Activated naive CD4-positive, alpha-beta T cell treated with anti-CD3 and anti-CD28 coated beads, Interleukin-2, amount 50 U/mL, for 72 hours (primary cell): ENCODE measurements around the gene C16orf86. TPM values are rescaled to one million over a fixed set of nuclear protein-coding genes. Genes with fewer than 3 reads are reported as not detected.

Experiments used
- ATAC-seq, 2 donors: fragments of 150-1000 bp; cut with Tn5 transposase; 2 replicates each; pipeline ENCODE4 v1.10.0; 2021; ENCODE audit warnings: mild to moderate bottlenecking in 2 of 2, moderate library complexity in 2 of 2
- DNase-seq, 2 donors: peaks; one replicate each; pipeline ENCODE4 v3.0.0; 2021 to 2022; ENCODE audit warnings: low spot score in 2 of 2
- H3K27ac Mint-ChIP-seq, 2 donors: one replicate each; pipeline ENCODE4 v1.8.0; 2022; ENCODE audit warnings: mild to moderate bottlenecking in 2 of 2, mixed read lengths in 2 of 2
- H3K36me3 Mint-ChIP-seq, 2 donors: one replicate each; pipeline ENCODE4 v1.8.0; 2022; ENCODE audit warnings: mixed read lengths in 2 of 2
- H3K9me3 Mint-ChIP-seq, 2 donors: one replicate each; pipeline ENCODE4 v1.8.0; 2022; ENCODE audit warnings: mixed read lengths in 2 of 2
- total RNA-seq, 2 donors: library from RNA; stranded (reverse); gene quantifications; one replicate each; pipeline ENCODE4 v1.2.3, GENCODE V29; 2022

The C16orf86 gene
- total RNA-seq, 2 donors from 2014 or later: 2.0 to 2.1 TPM

DNA sequence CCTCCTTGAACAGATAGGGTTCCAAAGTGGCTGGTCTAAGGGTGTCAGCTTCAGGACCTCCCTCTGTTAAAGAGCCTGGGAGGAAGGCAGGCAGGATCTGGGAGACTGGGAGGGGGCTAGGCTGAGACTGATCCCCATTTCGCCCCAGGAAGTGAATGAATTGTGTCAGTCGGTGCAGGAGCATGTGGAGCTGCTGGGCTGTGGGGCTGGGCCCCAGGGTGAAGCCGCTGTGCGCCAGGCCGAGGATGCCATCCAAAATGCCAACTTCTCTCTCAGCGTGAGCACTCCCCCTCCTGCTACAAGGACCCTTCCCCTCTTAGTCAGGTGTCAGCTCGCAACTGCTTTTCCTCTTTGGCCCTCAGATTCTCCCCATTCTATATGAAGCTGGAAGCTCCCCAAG, 15.6 kb upstream of the C16orf86 start:
- ATAC-seq: no peak
- peak overlapping the region; percentile 1 to 86 for H3K27ac Mint-ChIP-seq
- H3K36me3 Mint-ChIP-seq: peaks cover 0 to 18% of the 10 kb centered on the region in 2 donors
- H3K9me3 Mint-ChIP-seq: no peaks in the 10 kb centered on the region
- no peak for DNase-seq

DNA sequence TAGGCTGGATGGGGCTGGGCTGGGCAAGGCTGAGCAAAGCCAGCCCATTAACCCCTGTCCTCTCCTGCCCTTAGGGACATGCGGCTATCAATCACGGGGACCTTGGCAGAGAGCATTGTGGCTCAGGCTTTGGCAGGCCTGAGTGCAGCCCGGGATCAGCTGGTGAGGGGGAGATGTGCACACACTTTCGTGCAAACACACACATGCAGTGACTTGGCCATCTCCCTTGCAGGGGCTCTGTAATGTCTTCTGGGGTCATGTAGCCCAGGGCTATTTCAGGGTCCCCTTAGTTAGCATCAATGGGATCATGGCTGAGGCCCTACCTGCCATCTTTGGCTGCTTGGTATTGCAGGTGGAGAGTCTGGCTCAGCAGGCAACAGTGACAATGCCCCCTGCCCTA, 14.8 kb upstream of the C16orf86 start:
- Mint-ChIP-seq H3K9me3 (no peaks in the 10 kb centered on the region), H3K27ac (peak overlapping the region in 1 of 2 donors; percentile 22), H3K36me3 (peaks cover 0 to 18% of the 10 kb centered on the region in 2 donors)
- ATAC-seq (no peak), DNase-seq (no peak)

DNA sequence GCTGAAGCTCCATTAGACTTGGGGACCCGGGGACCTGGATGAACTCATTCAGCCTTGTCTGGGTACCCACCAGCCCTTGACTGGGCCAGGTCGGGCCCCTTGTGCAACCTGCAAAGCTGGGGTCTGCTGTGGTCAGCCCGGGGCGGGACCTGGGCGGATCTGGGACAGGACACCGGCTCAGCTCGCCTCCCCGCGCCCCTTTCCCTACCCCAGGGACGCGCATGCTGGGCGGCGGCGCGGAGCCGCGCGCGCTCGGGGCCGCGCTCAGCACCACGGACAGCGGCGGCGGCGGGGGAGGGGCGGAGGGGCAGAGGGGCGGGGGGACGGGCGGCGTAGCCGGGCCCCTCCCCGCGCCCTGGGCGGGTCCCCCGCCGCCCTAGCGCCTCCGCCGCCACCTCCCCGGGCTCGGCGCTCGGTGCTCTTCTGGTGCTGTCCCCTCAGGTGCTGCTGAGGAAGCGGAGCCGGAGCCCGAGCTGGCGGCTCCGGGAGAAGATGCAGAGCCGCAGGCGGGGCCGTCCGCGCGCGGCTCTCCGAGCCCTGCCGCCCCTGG, 14.0 kb upstream of the C16orf86 start:
- H3K27ac Mint-ChIP-seq: no peak overlapping the region
- H3K9me3 Mint-ChIP-seq: no peaks in the 10 kb centered on the region
- peaks cover 0 to 18% of the 10 kb centered on the region in 2 donors for H3K36me3 Mint-ChIP-seq
- DNase-seq: no peak
- ATAC-seq: no peak

DNA sequence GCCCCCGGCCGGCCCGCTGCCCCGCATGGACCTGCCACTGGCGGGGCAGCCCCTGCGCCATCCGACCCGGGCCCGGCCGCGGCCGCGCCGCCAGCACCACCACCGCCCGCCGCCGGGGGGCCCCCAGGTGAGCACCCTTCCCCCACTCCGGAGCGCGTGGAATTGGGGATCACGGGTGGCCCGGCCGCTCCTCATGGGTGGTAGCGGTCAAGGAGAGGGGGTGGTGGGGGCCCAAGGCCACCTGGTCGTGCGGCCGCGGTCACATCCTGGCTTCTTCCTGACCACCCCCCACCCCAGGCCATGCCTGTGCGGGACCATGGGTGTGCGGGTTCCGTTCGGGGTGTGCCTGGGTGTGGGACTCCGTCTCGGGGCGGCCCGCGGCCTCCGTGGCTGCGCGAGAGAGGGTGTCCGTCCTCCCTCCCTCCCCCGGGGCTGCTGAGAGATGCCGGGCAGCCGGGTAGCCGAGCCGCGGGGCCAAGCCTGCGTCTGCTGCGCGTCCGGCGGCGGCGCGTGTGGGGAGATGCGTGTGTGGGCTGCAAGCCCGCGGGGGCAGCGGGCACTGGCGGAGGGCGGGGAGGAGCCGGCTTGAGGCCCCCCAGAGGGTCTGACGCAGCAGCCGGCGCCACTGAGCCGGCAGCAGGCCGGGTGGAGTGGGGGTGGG, 13.4 kb upstream of the C16orf86 start:
- H3K9me3 Mint-ChIP-seq: no peaks in the 10 kb centered on the region
- peaks cover 0 to 18% of the 10 kb centered on the region in 2 donors for H3K36me3 Mint-ChIP-seq
- DNase-seq (no peak), ATAC-seq (no peak)
- H3K27ac Mint-ChIP-seq: no peak overlapping the region

DNA sequence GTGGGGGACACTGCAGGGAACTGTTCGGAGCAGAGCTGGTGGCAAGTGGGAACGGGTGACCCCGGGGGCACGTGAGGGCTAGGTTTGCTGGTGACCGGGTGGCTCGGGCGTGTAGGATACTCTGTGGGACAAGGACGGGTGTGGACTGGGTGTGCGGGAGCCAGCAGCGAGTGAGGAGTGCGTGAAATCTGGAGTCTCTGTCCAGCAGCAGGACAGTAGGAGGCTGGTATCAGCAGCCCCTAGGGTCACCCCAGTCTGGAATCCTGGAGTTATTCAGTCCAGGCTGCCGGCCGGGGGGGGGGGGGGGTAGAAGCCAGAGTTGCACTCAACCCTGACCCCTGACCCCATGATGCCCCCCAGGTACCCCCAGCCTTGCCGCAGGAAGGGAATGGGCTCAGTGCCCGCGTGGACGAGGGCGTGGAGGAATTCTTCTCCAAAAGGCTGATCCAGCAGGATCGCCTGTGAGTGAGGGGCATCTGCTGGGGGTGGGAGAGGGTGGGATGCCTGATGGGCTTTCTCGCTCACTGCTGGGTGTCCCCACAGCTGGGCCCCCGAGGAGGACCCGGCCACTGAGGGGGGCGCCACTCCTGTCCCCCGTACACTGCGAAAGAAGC, 12.7 kb upstream of the C16orf86 start:
- H3K9me3 Mint-ChIP-seq: no peaks in the 10 kb centered on the region
- peak overlapping the region in 1 of 2 donors; percentile 59 for H3K27ac Mint-ChIP-seq
- ATAC-seq: no peak
- H3K36me3 Mint-ChIP-seq: peaks cover under 1 to 19% of the 10 kb centered on the region in 2 donors
- DNase-seq: no peak

DNA sequence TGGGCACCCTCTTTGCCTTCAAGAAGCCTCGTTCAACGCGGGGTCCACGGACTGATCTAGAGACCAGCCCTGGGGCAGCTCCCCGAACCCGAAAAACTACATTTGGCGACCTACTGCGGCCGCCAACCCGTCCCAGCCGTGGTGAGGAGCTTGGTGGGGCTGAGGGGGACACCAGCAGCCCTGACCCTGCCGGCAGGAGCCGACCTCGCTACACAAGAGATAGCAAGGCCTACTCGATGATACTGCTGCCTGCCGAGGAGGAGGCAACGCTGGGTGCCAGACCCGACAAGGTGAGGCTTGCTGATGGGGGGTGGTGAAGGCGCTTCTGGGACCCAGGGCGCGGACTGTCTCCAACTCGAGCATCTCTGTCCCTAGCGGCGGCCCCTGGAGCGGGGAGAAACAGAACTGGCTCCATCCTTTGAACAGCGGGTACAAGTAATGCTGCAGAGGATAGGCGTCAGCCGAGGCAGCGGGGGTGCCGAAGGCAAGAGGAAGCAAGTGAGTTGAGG, 12.2 kb upstream of the C16orf86 start:
- ATAC-seq (no peak), DNase-seq (no peak)
- Mint-ChIP-seq H3K36me3 (peaks cover 6 to 25% of the 10 kb centered on the region in 2 donors), H3K27ac (peak overlapping the region in 1 of 2 donors; percentile 15), H3K9me3 (no peaks in the 10 kb centered on the region)

DNA sequence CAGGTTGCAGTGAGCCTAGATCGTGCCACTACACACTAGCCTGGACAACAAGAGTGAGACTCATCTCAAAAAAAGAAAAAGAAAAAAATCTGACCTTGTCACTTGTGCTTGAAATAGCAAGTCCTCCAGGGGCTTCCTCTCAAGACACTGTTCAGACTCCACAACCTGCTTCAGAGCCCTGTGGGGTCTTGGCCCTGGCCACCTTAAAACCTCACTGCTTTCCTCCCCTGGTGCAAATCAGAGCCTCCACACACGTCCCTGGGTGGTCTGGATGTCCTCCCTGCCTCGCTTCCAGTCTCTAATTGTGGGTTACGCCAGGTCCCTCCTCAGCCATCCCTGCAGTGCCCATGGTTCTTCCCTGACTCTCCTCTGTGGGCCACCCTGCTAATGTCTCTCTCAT, 11.3 kb upstream of the C16orf86 start:
- ATAC-seq: no peak
- no peaks in the 10 kb centered on the region for H3K9me3 Mint-ChIP-seq
- H3K36me3 Mint-ChIP-seq: peaks cover 10 to 23% of the 10 kb centered on the region in 2 donors
- DNase-seq: no peak
- peak overlapping the region; percentile 31 to 37 for H3K27ac Mint-ChIP-seq

DNA sequence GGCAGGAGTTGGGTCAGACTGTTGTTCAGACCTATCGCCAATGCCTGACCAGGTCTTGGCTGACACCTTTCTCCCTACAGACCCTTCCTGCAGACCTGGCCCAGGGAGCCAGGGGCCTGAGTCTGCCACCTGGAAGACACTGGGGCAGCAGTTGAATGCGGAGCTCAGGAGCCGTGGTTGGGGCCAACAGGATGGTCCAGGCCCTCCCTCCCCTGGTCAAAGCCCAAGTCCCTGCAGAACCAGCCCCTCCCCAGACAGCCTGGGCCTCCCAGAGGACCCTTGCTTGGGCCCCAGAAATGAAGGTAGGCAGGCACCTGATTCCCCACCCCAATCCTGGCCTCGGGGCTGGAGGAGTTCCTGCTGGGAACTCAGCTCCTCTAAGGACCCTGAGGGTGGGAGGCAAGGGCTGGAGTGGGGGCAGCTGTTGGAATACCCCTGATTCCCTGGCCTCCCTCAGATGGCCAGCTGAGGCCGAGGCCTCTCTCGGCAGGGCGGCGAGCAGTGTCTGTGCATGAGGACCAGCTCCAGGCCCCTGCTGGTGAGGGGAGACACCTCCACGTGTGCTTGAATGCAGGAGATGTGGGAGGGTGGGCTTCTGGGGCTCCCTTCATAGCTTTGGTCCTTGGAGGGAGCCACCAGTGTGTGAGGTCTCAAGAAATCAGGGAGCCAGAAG, 10.1 kb upstream of the C16orf86 start:
- ATAC-seq: no peak
- H3K36me3 Mint-ChIP-seq: peaks cover 10 to 19% of the 10 kb centered on the region in 2 donors
- no peak overlapping the region for H3K27ac Mint-ChIP-seq

DNA sequence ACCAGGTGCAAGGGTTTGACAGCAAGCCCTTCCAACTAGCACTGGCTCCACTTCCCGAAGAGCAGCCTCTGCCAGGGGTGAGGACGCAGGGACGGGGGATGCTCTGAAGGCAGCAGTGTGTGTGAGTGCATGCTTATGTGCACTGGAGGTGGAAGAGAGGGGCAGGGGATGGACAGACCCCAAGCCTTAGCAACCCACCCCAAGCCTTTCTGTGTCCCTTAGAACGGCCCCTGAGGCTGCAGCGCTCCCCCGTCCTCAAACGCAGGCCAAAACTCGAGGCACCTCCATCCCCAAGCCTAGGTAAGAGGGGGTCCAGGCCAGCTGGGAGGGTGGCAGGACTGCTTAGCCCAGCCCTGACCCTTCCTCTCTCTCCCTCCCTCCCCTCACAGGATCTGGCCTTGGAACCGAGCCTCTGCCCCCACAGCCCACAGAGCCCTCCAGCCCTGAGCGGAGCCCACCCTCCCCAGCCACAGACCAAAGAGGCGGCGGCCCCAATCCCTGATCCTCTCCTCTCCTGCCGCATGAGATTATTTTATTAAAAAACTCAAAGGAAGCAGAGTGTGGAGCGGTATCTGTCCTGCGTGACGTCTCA, 9.5 kb upstream of the C16orf86 start:
- DNase-seq: no peak
- Mint-ChIP-seq H3K36me3 (peaks cover 10 to 12% of the 10 kb centered on the region in 2 donors), H3K27ac (peak overlapping the region in 1 of 2 donors; percentile 44), H3K9me3 (no peaks in the 10 kb centered on the region)
- no peak for ATAC-seq

More for the DNA sequence above, 10.1 kb upstream of the C16orf86 start:
- no peaks in the 10 kb centered on the region for H3K9me3 Mint-ChIP-seq
- no peak for DNase-seq

DNA sequence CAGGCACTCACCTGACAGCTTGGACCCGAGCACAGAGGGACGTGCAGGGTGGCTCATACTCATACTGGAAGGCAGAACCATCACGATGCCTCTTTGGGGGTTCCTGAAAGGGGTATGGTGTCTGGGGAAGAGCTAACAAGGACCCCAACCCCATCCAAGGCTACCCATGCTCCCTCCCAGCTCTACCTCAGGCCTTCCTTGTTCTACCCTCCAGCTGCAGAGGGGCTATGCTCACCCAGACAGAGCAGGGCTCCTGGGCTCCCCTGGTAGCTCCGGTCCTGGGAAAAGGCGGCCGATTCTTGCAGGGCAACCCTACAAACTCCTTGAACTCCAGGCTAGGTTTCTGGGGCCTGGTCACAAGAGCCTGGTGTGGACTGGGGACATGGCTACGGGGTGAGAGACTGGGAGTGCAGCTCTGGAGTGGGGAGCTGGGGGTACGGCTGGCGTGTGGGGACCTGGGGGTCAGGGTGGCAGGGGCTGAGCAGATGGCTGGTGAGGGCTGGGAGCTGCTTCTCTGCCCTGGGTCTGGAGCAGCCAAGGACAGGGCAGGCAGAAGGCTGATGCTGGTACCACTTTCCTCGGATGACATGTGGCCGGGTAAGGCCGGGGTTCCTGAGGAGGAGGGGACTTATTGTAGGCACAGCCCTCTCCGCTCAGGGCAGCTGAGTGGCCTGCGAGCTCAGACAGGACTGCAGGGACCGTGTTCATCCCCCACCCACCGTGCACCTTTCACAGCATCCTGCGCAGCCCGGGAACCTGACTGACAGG, 8.7 kb upstream of the C16orf86 start:
- DNase-seq: no peak
- Mint-ChIP-seq H3K9me3 (no peaks in the 10 kb centered on the region), H3K36me3 (peaks cover 10% of the 10 kb centered on the region in 2 donors), H3K27ac (peak overlapping the region; percentile 44 to 50)
- no peak for ATAC-seq

DNA sequence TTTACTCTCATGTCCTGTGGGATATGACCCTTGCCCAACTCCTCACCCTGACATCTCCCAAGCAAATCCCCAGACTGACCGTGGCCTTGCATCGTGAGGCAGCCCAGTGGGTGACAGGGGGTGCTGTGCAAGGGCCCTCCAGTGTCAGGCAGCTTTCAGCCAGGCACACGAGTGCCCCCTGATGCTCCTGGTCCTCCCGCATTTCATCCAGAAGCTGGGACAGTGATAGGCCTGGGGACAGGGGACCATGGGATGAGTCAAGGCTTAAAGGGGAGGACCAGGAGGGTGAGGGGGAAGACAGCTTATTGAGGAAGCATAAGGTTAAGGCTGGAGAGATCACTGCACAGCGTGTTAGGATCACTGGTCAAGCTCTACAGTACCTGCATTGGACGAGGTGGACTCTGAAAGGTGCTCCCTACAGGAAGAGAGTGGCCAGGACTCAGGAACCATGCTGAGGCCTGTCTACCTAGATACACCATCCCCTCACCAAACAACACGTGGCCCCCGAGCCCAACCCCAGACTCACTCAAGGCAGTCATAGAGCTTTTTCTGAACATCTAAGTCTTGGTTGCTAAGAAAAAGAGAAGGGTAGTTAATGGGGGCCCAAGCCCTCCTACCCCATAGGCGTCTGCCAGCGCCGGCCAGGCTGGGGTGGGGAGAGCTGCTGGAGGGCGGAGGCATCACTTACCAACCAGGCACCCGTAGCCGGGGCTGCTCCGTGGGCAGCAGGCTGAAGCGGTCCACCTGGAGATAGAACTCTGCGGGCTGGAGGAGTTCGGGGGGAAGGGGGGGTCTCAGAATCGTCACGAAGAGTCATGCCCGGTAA, 7.6 kb upstream of the C16orf86 start:
- Mint-ChIP-seq H3K27ac (peak overlapping the region; percentile 93 to 96), H3K9me3 (no peaks in the 10 kb centered on the region), H3K36me3 (peaks cover 10% of the 10 kb centered on the region in 2 donors)
- DNase-seq (no peak), ATAC-seq (no peak)

DNA sequence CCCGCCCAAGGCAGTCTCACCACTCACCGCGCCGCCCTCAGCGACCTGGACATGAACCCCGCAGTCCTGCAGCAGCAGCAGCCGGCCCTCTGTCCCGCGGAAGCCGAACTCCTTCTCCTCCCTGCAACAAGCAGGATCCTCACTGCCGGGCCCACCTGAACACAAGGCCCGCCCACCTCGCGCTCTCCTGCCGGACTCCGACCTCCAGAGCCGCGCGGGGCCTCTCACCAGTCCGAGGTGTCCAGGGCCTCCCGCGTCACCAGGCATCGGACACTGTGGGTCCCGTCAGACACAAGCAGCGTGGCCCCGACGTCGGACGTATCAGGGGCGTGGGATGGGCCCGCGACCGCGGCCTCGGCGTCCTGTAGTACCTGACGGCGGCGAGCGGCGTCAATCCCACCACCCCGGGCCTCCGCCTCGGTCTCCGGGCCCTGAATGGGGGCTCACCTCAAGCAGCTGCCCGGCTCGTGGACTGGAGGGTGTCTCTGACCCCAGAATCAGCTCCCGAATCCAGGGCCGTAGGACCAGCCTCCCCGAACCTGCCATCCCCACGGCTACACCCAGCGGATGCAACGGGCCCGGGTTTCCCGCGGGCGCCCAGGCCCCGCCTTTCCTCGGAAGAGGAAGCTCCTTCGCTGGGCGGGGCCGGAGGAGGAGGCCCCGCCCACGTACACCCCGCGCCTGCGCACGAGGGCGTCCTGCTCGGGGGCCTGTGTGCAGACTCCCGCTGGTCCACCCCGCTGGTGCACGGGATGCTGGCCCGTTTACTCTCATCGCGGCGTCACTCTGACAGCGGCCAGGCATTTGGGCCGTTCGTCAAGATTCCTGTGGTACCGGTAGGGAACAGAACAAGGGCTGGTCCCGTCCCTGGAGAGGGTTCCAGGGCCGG, 6.7 kb upstream of the C16orf86 start, which contains the start of gene ACD:
TSS of gene ACD (minus strand) at position 586 of the 889 bp plus-strand sequence. CDS start at position 546, 40 bp downstream.
- H3K9me3 Mint-ChIP-seq: no peaks in the 10 kb centered on the region
- ATAC-seq (peak; percentile 67 to 74), DNase-seq (peak; percentile 95 to 98)
- H3K36me3 Mint-ChIP-seq: peaks cover 10% of the 10 kb centered on the region in 2 donors
- H3K27ac Mint-ChIP-seq: peak within 1 kb of the TSS; percentile 96

DNA sequence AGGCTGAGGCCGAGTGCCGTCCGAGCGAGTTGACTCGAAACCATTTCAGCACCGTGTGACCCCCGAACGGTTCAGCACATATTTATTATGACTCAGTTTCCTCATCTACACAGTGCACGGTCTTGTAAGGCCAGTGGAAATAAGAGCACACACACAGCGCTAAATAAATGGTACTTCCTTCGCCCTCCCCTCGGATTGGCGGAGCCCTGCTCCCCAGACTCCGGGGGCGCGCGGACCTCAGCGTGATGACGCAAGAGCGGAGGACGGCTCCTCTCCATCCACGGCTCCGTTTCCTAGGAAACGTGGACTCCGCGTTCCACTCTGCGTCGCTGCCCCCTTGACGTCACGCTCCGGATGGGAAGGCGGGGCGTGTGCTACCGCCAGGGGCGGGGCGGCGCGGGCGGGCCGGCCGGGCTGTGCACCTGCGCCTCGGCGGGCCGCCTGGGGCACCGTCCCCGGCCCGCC, 6.0 kb upstream of the C16orf86 start, which contains the start of gene PARD6A:
TSS of gene PARD6A (plus strand) at position 397 of the 465 bp plus-strand sequence. CDS start 79 bp downstream, outside the sequence.
- no peaks in the 10 kb centered on the region for H3K9me3 Mint-ChIP-seq
- ATAC-seq: peak; percentile 86 to 90

More for the DNA sequence above, 6.0 kb upstream of the C16orf86 start, which contains the start of gene PARD6A:
- H3K27ac Mint-ChIP-seq: peak within 1 kb of the TSS; percentile 96
- H3K36me3 Mint-ChIP-seq: peaks cover 10% of the 10 kb centered on the region in 2 donors
- peak; percentile 91 to 96 for DNase-seq
